Gastrocnemius medialis (tissue), 4 donors: Measurements from ENCODE around the gene ARHGAP32.

Source experiments
- POLR2A ChIP-seq, 2 donors: fragments of 450-650 bp; IDR thresholded peaks; one replicate each; pipeline ENCODE4 v1.6.1; 2017; ENCODE audit warnings: antibody characterized with exemption in 2 of 2, mild to moderate bottlenecking in 2 of 2, moderate library complexity in 2 of 2
- TF ChIP-seq, protein P1 (sequence below), 5 experiments: fragments of 450-650 bp in 3 of 5; fragments of 200-600 bp in 2 of 5; sonication (generic) in 2 of 5; IDR thresholded peaks in 4 of 5; conservative IDR thresholded peaks in 1 of 5; 1 replicate in 4 of 5; 2 replicates in 1 of 5; pipeline ENCODE4 v1.5.1; 2016 to 2019; ENCODE audit warnings: antibody characterized with exemption in 5 of 5, mild to moderate bottlenecking in 3 of 5, moderate library complexity in 3 of 5

DNA sequence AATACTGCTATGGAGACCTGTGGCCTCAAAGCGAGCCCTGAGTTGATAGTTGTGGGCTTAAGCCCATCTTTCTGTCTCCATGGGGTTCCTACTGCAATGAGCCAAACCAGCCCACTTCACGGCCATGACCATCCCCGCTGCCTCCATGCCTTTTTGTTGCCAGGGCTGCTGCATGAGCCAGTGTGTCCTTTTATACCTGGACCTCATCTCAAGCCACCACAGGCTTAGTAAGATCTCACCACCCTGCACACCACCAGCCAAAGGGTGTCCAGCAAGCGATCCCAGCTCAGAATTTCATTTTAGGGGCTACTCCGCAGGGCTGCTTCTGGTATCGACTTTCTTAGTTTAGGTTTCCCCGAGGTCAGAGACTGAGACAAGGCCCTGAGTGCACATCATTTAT is 257.8 kb downstream of the ARHGAP32 start:
- TF ChIP-seq, protein P1, sequence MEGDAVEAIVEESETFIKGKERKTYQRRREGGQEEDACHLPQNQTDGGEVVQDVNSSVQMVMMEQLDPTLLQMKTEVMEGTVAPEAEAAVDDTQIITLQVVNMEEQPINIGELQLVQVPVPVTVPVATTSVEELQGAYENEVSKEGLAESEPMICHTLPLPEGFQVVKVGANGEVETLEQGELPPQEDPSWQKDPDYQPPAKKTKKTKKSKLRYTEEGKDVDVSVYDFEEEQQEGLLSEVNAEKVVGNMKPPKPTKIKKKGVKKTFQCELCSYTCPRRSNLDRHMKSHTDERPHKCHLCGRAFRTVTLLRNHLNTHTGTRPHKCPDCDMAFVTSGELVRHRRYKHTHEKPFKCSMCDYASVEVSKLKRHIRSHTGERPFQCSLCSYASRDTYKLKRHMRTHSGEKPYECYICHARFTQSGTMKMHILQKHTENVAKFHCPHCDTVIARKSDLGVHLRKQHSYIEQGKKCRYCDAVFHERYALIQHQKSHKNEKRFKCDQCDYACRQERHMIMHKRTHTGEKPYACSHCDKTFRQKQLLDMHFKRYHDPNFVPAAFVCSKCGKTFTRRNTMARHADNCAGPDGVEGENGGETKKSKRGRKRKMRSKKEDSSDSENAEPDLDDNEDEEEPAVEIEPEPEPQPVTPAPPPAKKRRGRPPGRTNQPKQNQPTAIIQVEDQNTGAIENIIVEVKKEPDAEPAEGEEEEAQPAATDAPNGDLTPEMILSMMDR (IDR thresholded peaks at IDR 0.05 in 4 of 5, conservative IDR thresholded peaks at IDR 0.05 in 1 of 5), result no peak
- no peak for TF ChIP-seq POLR2A (IDR thresholded peaks at IDR 0.05)
